Measurements from ENCODE around the gene TECTA.

DNA sequence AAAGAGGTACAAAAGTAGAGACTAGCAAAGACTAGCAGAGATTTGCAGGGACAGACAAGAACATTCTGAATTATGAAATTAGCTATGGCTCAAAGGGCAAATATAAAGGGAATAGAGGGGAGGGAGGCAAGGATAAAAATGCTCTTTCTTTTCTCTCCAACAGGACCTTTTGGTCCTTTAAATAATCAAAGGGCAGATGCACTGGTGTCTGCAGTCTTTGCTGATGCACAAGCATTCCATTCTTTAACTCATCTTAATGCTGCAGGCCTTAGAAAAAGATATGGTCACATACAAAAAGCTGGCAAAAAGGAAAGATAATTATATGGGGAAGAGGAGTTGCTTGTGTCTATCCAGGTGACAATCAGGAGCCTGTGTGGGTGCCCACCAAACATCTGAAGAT lies 137.9 kb downstream of the TECTA start:
- TF ChIP-seq, protein P1, sequence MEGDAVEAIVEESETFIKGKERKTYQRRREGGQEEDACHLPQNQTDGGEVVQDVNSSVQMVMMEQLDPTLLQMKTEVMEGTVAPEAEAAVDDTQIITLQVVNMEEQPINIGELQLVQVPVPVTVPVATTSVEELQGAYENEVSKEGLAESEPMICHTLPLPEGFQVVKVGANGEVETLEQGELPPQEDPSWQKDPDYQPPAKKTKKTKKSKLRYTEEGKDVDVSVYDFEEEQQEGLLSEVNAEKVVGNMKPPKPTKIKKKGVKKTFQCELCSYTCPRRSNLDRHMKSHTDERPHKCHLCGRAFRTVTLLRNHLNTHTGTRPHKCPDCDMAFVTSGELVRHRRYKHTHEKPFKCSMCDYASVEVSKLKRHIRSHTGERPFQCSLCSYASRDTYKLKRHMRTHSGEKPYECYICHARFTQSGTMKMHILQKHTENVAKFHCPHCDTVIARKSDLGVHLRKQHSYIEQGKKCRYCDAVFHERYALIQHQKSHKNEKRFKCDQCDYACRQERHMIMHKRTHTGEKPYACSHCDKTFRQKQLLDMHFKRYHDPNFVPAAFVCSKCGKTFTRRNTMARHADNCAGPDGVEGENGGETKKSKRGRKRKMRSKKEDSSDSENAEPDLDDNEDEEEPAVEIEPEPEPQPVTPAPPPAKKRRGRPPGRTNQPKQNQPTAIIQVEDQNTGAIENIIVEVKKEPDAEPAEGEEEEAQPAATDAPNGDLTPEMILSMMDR (IDR thresholded peaks at IDR 0.05), result no peak
- no peak for TF ChIP-seq POLR2A (IDR thresholded peaks at IDR 0.05)
